HL-60 (cell line): ENCODE data around the gene LAG3.

Experiments
- DNase-seq, 2 experiments: peaks; one replicate each; pipeline ENCODE4 v3.0.0-alpha.2; 2010 to 2020; ENCODE audit warnings: low read depth in 1 of 2, low spot score in 1 of 2
- H3K27ac ChIP-seq: fragments of 250-450 bp; sonication (Bioruptor Pico); replicated peaks from 2 replicates; pipeline ENCODE4 v1.5.1; 2020; ENCODE audit warnings: mild to moderate bottlenecking, moderate library complexity
- H3K27me3 ChIP-seq: fragments of 250-450 bp; sonication (Bioruptor Pico); 2 replicates; pipeline ENCODE4 v1.5.1; 2021; ENCODE audit warnings: mild to moderate bottlenecking, moderate library complexity; ENCODE audit not compliant: insufficient read depth, poor library complexity, severe bottlenecking
- H3K4me3 ChIP-seq: replicated peaks from 2 replicates; pipeline ENCODE4 v1.5.1; 2011; ENCODE audit warnings: mild to moderate bottlenecking, control low read depth, low read length; ENCODE audit not compliant: insufficient read depth
- CTCF ChIP-seq: IDR thresholded peaks from one replicate; pipeline ENCODE4 v1.5.1; 2011; ENCODE audit warnings: low read length, control low read depth, inconsistent platforms; ENCODE audit not compliant: insufficient read depth
- GABPA ChIP-seq: IDR thresholded peaks from 2 replicates; pipeline ENCODE4 v1.6.1; 2012; ENCODE audit warnings: low read depth
- POLR2AphosphoS5 ChIP-seq: IDR thresholded peaks from 2 replicates; pipeline ENCODE4 v1.6.1; 2012; ENCODE audit warnings: low read depth
- REST ChIP-seq: IDR thresholded peaks from 2 replicates; pipeline ENCODE4 v1.6.1; 2012; ENCODE audit warnings: low read depth; ENCODE audit not compliant: insufficient replicate concordance
- SPI1 ChIP-seq: IDR thresholded peaks from 2 replicates; pipeline ENCODE4 v1.6.1; 2012; ENCODE audit warnings: low read depth, mild to moderate bottlenecking, borderline replicate concordance

LAG3 gene

DNA sequence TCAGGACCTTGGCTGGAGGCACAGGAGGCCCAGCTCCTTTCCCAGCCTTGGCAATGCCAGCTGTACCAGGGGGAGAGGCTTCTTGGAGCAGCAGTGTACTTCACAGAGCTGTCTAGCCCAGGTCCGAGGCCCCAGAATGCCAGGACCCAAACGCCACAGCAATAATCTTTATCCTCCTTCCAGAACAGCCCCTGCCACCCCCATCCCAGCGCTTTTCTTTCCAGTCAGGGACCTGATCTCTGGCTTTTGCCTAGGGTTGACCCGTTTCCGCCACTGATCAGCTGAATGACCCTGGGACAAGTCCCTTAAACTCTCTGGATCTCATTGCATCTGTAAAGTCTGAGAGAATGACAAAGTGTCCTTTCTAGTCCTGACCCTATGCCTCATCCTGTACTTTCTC, 5.1 kb downstream of the LAG3 start:
- H3K4me3 ChIP-seq = no peak overlapping the region

DNA sequence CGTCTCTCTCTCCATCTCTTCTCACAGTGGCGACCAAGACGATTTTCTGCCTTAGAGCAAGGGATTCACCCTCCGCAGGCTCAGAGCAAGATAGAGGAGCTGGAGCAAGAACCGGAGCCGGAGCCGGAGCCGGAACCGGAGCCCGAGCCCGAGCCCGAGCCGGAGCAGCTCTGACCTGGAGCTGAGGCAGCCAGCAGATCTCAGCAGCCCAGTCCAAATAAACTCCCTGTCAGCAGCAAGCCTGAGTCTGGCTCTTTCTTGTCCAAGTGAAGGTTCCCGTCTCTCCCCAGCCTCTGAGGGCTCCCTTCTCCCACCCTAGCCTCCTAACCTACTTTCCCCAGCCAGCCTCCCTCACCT, 5.9 kb downstream of the LAG3 start:
- peak overlapping the region; percentile 43 for H3K4me3 ChIP-seq
- DNase-seq = no peak
- peak overlapping the region; percentile 36 for H3K27ac ChIP-seq
- TF ChIP-seq GABPA (no peak), SPI1 (no peak; the same call in 1 of the 2 replicates), POLR2AphosphoS5 (no peak), CTCF (no peak), REST (no peak)
- peaks cover 20% of the 10 kb centered on the region for H3K27me3 ChIP-seq

More for the DNA sequence above, 5.1 kb downstream of the LAG3 start:
- no peak overlapping the region for H3K27ac ChIP-seq
- no peak for DNase-seq
- TF ChIP-seq REST (no peak), SPI1 (no peak), GABPA (no peak), CTCF (no peak), POLR2AphosphoS5 (no peak)
- H3K27me3 ChIP-seq = peaks cover 20% of the 10 kb centered on the region

DNA sequence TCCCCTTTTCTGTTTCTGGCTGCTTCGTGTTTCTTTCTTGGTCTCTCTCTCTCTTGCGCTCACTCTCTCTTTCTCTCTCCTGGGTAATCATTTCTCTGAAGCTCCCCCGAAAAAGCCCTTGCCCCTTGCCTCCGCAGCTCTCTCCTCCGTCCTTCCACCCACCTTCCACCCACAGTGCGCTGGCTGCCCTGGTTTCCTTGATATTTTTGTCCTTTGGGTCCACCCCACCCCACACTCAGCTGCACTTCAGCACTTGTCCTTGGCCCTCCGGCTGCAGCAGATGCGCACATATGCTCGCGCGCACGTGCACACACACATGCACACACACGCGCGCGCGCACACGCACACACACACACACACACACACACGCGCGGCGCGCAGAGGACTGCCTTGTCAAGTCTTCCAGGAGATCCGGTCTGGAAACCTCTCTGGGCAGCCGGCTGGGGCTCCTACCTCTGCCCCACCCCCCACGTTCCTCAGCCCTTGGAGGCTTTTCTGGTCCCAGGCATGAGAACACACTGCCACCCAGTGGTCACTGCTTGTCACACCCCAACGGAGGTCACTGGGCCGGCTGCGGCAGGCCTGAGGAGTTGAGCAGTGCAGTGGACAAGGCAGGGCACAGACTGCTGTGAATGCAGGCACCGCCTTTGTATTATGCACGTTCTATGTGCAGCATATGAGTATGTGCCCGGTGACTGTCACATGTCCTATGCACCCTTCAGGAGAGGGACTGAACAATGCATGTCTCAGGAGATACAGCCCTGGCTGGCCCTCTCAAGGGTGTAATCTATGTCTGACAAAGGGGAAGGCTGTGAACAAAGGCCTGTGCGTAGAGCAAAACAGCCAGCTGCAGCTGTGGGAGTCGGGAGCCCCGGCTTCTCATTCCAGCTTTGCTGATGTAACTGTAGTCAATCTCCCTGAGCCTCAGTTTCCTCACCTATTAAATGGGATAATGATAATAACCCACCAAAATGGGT, 6.5 kb downstream of the LAG3 start:
- H3K27me3 ChIP-seq = peaks cover 19% of the 10 kb centered on the region
- peak; percentile 93 for DNase-seq
- H3K4me3 ChIP-seq = peak overlapping the region; percentile 43
- TF ChIP-seq REST (peak; percentile 51), POLR2AphosphoS5 (peak; percentile 47), CTCF (peak; percentile 88), GABPA (no peak), SPI1 (0 out of 2 replicates have a peak, but pooled peaks have one; percentile 18)
- H3K27ac ChIP-seq = peak overlapping the region; percentile 36
